HG03469 (cell line): Measurements from ENCODE around the gene CDV3.

Experiments used
- ATAC-seq: cut with Tn5 transposase; IDR thresholded peaks from one replicate; pipeline ENCODE4 v1.9.1; 2021; ENCODE audit warnings: mild to moderate bottlenecking, moderate library complexity, moderate number of reproducible peaks; ENCODE audit not compliant: unreplicated experiment

CDV3 gene

GRCh38 chr3:133600572-133601081, 27.1 kb downstream of the CDV3 start:
- no peak for ATAC-seq

GRCh38 chr3:133606342-133606741, 32.9 kb downstream of the CDV3 start:
- no peak for ATAC-seq

GRCh38 chr3:133606902-133607301, 33.4 kb downstream of the CDV3 start:
- no peak for ATAC-seq

DNA sequence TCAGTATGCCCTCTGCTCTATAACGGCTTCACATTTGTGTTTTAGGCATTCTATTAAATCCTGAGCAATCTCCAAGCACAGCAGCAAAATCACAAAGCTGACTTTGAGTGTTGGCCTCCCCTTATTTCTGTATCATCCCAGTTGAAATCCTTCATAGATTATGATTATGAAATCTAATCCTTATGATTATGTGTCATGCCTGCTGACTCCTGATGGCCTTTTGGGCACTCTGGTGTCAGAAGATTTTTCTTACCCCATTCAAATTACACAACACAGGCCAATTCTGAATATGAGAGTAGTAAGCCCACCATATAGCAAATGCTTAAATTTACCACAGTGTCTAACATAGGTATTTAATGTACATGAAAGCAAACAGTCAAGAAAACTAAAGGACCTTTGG, 34.3 kb downstream of the CDV3 start:
- ATAC-seq: no peak

DNA sequence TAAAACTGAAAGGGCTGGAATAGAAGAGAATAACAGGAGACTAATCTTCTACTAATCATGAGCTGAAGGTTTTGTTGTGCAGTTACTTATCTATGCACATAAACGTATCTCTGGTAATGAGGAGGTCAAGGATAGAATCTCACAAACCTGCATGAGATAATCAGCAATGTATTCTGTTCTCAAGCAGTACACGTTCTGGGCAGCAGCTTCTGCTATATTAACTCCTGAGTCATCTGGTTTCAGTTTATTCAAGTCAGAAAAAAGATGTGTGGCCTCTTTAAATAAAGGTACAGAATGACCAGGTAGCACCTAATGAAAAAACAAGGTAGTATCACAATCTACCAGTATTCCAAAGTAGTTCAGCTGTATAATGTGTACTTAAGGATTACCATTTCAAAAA, 34.9 kb downstream of the CDV3 start:
- ATAC-seq: no peak

GRCh38 chr3:133610031-133610430, 36.5 kb downstream of the CDV3 start:
- no peak for ATAC-seq

- ATAC-seq: no peak
These were observed 38.0 kb downstream of the CDV3 start for GRCh38 chr3:133611534-133611933.

DNA sequence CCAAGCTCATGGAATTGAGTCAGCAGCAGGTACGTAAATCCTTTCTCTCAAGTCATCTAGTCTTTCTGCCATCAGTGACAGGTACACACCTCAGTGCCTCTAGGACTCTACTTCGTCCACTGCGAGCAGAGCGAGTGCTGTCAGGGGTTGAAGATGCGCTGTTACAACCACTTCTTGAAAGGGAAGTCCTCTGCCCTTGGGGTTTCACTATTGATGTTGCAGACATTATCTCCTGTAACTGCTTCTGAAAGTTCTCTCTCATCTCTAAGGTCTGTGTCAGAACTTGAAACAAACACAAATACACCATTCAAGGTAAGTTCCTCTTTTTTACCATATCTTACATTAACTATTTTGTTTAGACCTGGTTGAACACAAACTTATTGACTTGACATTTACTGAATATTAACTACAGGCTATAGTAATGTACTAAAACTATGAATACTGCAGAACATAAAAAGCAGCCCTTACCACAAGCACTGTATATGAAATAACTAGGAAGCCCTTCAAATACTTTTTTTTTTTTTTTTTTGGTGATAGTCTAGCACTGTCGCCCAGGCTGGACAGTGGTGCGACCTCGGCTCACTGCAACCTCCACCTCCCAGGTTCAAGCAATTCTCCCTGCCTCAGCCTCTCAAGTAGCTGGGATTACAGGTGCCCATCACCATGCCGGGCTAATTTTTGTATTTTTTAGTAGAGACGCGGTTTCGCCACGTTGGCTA, 46.7 kb downstream of the CDV3 start:
- ATAC-seq: peak; percentile 99

DNA sequence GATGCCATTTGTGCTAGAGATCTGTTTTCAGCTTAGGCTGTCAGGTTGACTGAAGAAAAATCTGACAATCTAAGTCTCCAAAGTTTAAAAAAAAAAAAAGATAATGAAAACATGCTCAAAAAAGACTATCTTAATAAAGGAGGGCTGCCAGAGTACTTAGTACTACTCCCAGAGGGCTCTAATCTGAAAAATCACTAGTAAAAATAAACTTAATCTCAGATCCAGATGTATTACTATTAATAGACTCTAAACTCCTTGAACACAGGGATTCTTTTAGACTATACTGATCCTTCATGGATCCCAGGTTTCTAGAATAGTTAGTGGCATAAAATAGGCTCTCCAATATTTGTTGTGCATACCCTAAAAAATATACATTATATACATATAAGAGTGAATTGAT, 54.3 kb downstream of the CDV3 start:
- ATAC-seq: no peak

DNA sequence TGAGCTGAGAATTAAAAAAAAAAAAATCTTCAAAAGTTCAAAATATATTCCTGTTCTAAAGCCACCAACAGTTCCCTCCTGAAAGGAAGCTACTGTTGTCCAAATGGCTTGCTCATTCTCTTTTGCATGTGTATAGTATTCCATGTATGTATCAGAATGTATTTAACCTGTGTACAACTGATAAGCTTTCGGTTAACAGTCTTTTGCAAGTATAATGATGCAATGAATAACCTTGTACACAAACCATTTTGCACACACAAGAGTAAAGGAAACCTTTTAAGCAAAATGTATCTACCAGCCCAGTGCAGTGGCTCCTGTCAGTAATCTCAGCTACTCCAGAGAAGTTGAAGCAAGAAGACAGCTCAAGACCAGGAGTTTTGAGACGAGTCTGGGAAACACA, 55.7 kb downstream of the CDV3 start:
- no peak for ATAC-seq

DNA sequence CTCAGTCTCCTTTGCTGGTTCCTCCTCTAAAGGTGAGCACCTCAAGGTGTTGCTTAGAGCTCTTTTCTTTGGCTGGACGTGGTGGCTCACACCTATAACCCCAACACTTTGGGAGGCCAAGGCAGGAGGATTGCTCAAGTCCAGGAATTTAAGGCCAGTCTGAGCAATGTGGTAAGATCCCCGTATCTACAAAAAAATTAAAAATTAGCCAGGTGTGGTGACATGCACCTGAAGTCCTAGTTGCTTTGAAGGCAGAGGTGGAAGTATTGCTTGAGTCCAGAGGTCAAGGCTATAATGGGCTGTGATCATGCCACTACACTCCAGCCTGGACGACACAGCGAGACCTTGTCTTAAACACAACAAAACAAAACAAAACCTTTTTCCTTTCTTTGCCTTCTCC, 60.0 kb downstream of the CDV3 start:
- ATAC-seq: no peak
